Measurements from ENCODE around the gene DCST1.
A peak's percentile ranks its signal among the peaks of the same experiment; 100 is the strongest.

DCST1 gene

DNA sequence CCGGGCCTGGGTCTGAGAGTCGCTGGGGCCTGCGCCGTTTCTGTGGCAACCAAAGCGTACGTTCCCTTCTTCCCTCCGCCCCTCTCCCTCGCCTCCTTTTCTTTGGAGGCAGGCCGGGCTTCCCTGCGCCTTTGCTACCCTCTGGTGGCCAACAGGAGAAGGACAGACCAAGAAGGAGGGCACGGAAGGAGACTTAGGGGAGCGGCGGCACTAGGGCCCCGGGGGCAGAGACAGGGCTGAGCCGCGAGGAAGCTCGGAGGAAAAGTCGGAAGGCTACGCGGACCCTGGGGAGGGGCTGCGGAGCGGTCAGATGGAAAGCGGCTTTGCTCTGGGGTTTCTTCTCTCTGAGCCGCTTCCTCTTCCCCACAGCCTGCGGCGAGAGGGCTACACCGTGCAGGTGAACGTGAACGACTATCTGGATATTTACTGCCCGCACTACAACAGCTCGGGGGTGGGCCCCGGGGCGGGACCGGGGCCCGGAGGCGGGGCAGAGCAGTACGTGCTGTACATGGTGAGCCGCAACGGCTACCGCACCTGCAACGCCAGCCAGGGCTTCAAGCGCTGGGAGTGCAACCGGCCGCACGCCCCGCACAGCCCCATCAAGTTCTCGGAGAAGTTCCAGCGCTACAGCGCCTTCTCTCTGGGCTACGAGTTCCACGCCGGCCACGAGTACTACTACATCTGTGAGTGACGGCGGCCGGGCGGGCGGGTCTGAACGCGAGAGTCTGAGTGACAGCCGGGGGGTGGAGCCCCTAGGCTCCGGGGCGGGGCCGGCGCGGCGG is 51.3 kb downstream of the DCST1 start:
- H3K27ac ChIP-seq (ENCODE audit: low read depth, low read length): peak overlapping the region; percentile 71
- H3K9me3 ChIP-seq (ENCODE audit: control insufficient read depth, insufficient read depth, low read length): no peaks in the 10 kb centered on the region
- peaks cover 17% of the 10 kb centered on the region for H3K4me1 ChIP-seq (ENCODE audit: control insufficient read depth, insufficient read depth, low read length)
- peak overlapping the region; percentile 89 for H3K4me3 ChIP-seq (ENCODE audit: low read depth, low read length)
- H3K9ac ChIP-seq (ENCODE audit: low read depth, low read length): no peak overlapping the region
- no peaks in the 10 kb centered on the region for H3K36me3 ChIP-seq (ENCODE audit: control insufficient read depth, insufficient read depth, low read length)
- H3K27me3 ChIP-seq (ENCODE audit: control insufficient read depth, insufficient read depth, low read length): peaks cover 47% of the 10 kb centered on the region

GRCh38 chr1:155085504-155086127 is 52.0 kb downstream of the DCST1 start:
- H3K4me1 ChIP-seq (ENCODE audit: control insufficient read depth, insufficient read depth, low read length): peaks cover 17% of the 10 kb centered on the region
- no peaks in the 10 kb centered on the region for H3K36me3 ChIP-seq (ENCODE audit: control insufficient read depth, insufficient read depth, low read length)
- peaks cover 40% of the 10 kb centered on the region for H3K27me3 ChIP-seq (ENCODE audit: control insufficient read depth, insufficient read depth, low read length)
- H3K9me3 ChIP-seq (ENCODE audit: control insufficient read depth, insufficient read depth, low read length): no peaks in the 10 kb centered on the region
- H3K4me3 ChIP-seq (ENCODE audit: low read depth, low read length): peak overlapping the region; percentile 89
- H3K27ac ChIP-seq (ENCODE audit: low read depth, low read length): no peak overlapping the region
- no peak overlapping the region for H3K9ac ChIP-seq (ENCODE audit: low read depth, low read length)

DNA sequence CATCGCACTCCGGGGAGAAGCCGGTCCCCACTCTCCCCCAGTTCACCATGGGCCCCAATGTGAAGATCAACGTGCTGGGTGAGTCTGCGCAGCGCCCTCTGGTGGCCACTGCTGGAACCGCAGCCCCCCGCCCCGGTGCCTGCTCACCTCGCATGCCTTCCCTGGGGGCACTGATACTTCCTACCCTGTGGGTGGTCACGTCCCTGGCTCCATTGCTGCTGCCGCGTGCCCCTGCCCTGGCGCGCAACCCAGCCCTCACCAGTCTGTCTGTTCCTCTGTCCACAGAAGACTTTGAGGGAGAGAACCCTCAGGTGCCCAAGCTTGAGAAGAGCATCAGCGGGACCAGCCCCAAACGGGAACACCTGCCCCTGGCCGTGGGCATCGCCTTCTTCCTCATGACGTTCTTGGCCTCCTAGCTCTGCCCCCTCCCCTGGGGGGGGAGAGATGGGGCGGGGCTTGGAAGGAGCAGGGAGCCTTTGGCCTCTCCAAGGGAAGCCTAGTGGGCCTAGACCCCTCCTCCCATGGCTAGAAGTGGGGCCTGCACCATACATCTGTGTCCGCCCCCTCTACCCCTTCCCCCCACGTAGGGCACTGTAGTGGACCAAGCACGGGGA is 52.6 kb downstream of the DCST1 start:
- Histone ChIP-seq H3K9ac (ENCODE audit: low read depth, low read length) (no peak overlapping the region), H3K4me3 (ENCODE audit: low read depth, low read length) (peak overlapping the region; percentile 89; the same call in 1 of the 2 replicates), H3K4me1 (ENCODE audit: control insufficient read depth, insufficient read depth, low read length) (peaks cover 16% of the 10 kb centered on the region), H3K9me3 (ENCODE audit: control insufficient read depth, insufficient read depth, low read length) (no peaks in the 10 kb centered on the region), H3K36me3 (ENCODE audit: control insufficient read depth, insufficient read depth, low read length) (no peaks in the 10 kb centered on the region), H3K27me3 (ENCODE audit: control insufficient read depth, insufficient read depth, low read length) (peaks cover 33% of the 10 kb centered on the region), H3K27ac (ENCODE audit: low read depth, low read length) (no peak overlapping the region)

DNA sequence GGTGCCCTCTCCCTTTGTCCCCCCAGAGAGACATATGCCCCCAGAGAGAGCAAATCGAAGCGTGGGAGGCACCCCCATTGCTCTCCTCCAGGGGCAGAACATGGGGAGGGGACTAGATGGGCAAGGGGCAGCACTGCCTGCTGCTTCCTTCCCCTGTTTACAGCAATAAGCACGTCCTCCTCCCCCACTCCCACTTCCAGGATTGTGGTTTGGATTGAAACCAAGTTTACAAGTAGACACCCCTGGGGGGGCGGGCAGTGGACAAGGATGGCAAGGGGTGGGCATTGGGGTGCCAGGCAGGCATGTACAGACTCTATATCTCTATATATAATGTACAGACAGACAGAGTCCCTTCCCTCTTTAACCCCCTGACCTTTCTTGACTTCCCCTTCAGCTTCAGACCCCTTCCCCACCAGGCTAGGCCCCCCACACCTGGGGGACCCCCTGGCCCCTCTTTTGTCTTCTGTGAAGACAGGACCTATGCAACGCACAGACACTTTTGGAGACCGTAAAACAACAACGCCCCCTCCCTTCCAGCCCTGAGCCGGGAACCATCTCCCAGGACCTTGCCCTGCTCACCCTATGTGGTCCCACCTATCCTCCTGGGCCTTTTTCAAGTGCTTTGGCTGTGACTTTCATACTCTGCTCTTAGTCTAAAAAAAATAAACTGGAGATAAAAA is 53.4 kb downstream of the DCST1 start:
- H3K4me3 ChIP-seq (ENCODE audit: low read depth, low read length): no peak overlapping the region
- H3K9me3 ChIP-seq (ENCODE audit: control insufficient read depth, insufficient read depth, low read length): no peaks in the 10 kb centered on the region
- H3K4me1 ChIP-seq (ENCODE audit: control insufficient read depth, insufficient read depth, low read length): peaks cover 16% of the 10 kb centered on the region
- H3K36me3 ChIP-seq (ENCODE audit: control insufficient read depth, insufficient read depth, low read length): no peaks in the 10 kb centered on the region
- no peak overlapping the region for H3K9ac ChIP-seq (ENCODE audit: low read depth, low read length)
- H3K27ac ChIP-seq (ENCODE audit: low read depth, low read length): no peak overlapping the region
- H3K27me3 ChIP-seq (ENCODE audit: control insufficient read depth, insufficient read depth, low read length): peaks cover 30% of the 10 kb centered on the region

DNA sequence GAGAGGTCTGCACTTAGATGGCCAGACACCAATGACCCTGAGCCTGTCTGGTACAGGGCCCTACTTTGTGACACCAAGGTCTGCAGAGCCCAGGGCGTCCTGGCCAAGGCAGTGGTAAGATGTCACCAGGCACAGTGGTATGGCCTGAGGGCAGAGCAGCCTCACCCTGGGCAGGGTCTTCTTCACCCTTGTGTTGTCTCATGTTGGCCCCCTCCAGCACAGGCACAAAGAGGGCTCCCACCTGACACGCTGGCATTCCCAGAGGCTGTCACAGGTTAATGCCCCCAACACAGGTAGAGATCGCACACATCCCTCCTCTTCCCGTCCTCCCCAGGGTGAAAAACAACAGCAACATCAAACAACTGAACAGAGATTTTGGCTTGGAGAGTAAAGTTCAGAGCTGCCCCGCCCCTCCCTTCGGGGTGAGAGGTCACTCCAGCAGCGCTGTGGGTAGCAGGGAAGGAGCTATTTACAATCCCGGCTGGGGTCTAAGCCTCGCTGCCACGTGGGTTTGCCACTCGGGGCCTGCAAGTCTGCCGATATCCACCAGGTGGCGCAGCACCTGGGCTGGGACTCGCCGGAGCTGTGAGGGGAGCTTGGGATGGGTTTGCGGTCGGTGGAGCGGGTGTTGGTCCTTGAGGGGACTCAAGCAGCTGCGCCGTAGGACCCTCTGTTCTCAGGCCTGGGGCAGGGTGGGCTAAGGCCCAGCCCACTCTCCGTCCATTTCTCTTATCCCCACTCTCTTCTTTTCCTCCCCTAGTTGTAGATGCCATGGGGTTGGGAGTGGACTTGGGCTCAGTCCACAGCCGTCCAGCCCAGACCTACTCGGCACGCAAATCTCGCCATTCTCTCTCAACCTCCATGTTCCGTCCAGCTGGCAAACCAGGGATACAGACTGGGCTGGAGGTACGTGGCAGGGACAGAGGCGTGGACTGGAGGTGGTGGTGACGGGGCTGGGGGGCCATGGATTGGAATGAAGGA is 57.7 kb downstream of the DCST1 start:
- no peaks in the 10 kb centered on the region for H3K36me3 ChIP-seq (ENCODE audit: control insufficient read depth, insufficient read depth, low read length)
- peaks cover 7% of the 10 kb centered on the region for H3K27me3 ChIP-seq (ENCODE audit: control insufficient read depth, insufficient read depth, low read length)
- peaks cover 17% of the 10 kb centered on the region for H3K4me1 ChIP-seq (ENCODE audit: control insufficient read depth, insufficient read depth, low read length)
- H3K4me3 ChIP-seq (ENCODE audit: low read depth, low read length): no peak overlapping the region
- H3K27ac ChIP-seq (ENCODE audit: low read depth, low read length): no peak overlapping the region
- no peak overlapping the region for H3K9ac ChIP-seq (ENCODE audit: low read depth, low read length)
- no peaks in the 10 kb centered on the region for H3K9me3 ChIP-seq (ENCODE audit: control insufficient read depth, insufficient read depth, low read length)

DNA sequence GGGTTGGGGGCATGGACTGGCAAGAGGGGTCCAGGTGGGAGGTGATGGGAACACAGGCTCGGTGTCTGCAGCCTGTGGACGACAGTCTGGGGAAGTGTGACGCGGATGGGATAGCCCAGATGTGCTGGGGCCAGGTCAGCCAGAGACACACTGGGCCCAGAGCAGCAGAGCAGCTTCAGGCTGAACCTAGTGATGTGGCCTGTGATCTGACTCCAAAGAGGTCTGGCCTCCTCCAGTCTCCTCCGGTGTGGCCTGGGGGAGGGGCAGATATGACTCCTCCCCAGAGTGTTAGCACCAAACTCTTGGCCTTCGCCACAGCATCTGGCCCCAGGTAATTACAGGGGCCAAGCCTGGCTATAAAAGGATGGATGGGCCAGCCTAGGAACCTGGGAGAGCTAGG is 58.5 kb downstream of the DCST1 start:
- Histone ChIP-seq H3K4me1 (ENCODE audit: control insufficient read depth, insufficient read depth, low read length) (peaks cover 17% of the 10 kb centered on the region), H3K27me3 (ENCODE audit: control insufficient read depth, insufficient read depth, low read length) (peaks cover 7% of the 10 kb centered on the region), H3K9ac (ENCODE audit: low read depth, low read length) (no peak overlapping the region), H3K4me3 (ENCODE audit: low read depth, low read length) (no peak overlapping the region), H3K36me3 (ENCODE audit: control insufficient read depth, insufficient read depth, low read length) (no peaks in the 10 kb centered on the region), H3K9me3 (ENCODE audit: control insufficient read depth, insufficient read depth, low read length) (no peaks in the 10 kb centered on the region), H3K27ac (ENCODE audit: low read depth, low read length) (no peak overlapping the region)

- Histone ChIP-seq H3K27me3 (ENCODE audit: control insufficient read depth, insufficient read depth, low read length) (peaks cover 7% of the 10 kb centered on the region), H3K27ac (ENCODE audit: low read depth, low read length) (no peak overlapping the region), H3K4me1 (ENCODE audit: control insufficient read depth, insufficient read depth, low read length) (peaks cover 17% of the 10 kb centered on the region), H3K36me3 (ENCODE audit: control insufficient read depth, insufficient read depth, low read length) (no peaks in the 10 kb centered on the region), H3K9ac (ENCODE audit: low read depth, low read length) (no peak overlapping the region), H3K4me3 (ENCODE audit: low read depth, low read length) (no peak overlapping the region), H3K9me3 (ENCODE audit: control insufficient read depth, insufficient read depth, low read length) (no peaks in the 10 kb centered on the region)
Measured at GRCh38 chr1:155092641-155093040, 59.0 kb downstream of the DCST1 start.

GRCh38 chr1:155093911-155094621 is 60.4 kb downstream of the DCST1 start:
- no peaks in the 10 kb centered on the region for H3K36me3 ChIP-seq (ENCODE audit: control insufficient read depth, insufficient read depth, low read length)
- peaks cover 17% of the 10 kb centered on the region for H3K4me1 ChIP-seq (ENCODE audit: control insufficient read depth, insufficient read depth, low read length)
- H3K27ac ChIP-seq (ENCODE audit: low read depth, low read length): peak overlapping the region; percentile 47
- H3K4me3 ChIP-seq (ENCODE audit: low read depth, low read length): no peak overlapping the region
- H3K27me3 ChIP-seq (ENCODE audit: control insufficient read depth, insufficient read depth, low read length): peaks cover 7% of the 10 kb centered on the region
- no peaks in the 10 kb centered on the region for H3K9me3 ChIP-seq (ENCODE audit: control insufficient read depth, insufficient read depth, low read length)
- no peak overlapping the region for H3K9ac ChIP-seq (ENCODE audit: low read depth, low read length)

- H3K36me3 ChIP-seq (ENCODE audit: control insufficient read depth, insufficient read depth, low read length): no peaks in the 10 kb centered on the region
- peaks cover 7% of the 10 kb centered on the region for H3K27me3 ChIP-seq (ENCODE audit: control insufficient read depth, insufficient read depth, low read length)
- H3K9ac ChIP-seq (ENCODE audit: low read depth, low read length): no peak overlapping the region
- H3K4me3 ChIP-seq (ENCODE audit: low read depth, low read length): no peak overlapping the region
- peak overlapping the region; percentile 47 for H3K27ac ChIP-seq (ENCODE audit: low read depth, low read length)
- peaks cover 17% of the 10 kb centered on the region for H3K4me1 ChIP-seq (ENCODE audit: control insufficient read depth, insufficient read depth, low read length)
- H3K9me3 ChIP-seq (ENCODE audit: control insufficient read depth, insufficient read depth, low read length): no peaks in the 10 kb centered on the region
Measured at GRCh38 chr1:155094622-155094948, 61.0 kb downstream of the DCST1 start.

- no peak overlapping the region for H3K4me3 ChIP-seq (ENCODE audit: low read depth, low read length)
- H3K27ac ChIP-seq (ENCODE audit: low read depth, low read length): no peak overlapping the region
- H3K9ac ChIP-seq (ENCODE audit: low read depth, low read length): no peak overlapping the region
- no peaks in the 10 kb centered on the region for H3K36me3 ChIP-seq (ENCODE audit: control insufficient read depth, insufficient read depth, low read length)
- H3K27me3 ChIP-seq (ENCODE audit: control insufficient read depth, insufficient read depth, low read length): no peaks in the 10 kb centered on the region
- H3K9me3 ChIP-seq (ENCODE audit: control insufficient read depth, insufficient read depth, low read length): no peaks in the 10 kb centered on the region
- H3K4me1 ChIP-seq (ENCODE audit: control insufficient read depth, insufficient read depth, low read length): peaks cover 3% of the 10 kb centered on the region
Measured at GRCh38 chr1:155099331-155099730, 65.7 kb downstream of the DCST1 start.

Measured in HUES48 (cell line).